ENCODE results near the gene OPRM1.
"Not testable (repeated sequence)": the region's sequence is repeated elsewhere in the genome, so short reads cannot be mapped to it uniquely, and the experiment has no call there.

The OPRM1 gene

DNA sequence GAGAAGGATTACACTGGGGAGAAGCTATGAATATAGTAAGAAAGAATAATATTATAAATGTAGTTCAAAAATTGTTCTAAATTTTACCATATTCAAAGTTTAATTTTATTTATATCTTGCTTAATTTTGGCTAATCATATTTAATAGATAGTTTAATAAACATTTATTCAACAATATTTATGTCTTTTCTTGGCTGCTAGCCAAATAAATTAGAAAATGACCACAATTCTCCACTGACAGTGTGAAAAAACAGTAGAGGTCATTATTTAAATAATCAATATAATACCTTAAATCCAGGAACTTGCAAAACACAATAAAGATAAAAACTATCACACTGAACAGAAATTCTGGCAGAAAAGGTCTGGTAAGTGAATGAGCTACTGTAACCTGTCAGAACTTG lies 171.6 kb downstream of the OPRM1 start:
- DNase-seq = no peak

DNA sequence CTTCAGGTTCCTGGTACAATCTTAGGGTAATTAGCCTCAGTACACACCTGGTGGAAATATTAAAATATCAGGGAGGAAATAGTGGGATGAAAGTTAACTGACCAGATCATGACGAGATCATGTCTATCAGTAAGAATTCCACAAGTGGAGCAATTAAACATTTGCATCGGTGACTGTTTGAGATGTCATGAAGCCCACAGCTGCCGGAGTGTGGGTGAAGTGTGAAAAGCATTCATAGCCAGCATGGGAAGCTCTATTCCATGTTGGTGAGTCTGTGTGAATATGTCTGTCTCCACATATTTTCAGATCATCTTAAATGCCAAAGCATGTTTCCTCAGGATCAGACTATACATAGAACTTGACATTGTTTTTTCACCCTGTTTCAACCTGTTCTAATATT lies 174.7 kb downstream of the OPRM1 start:
- DNase-seq = no peak

DNA sequence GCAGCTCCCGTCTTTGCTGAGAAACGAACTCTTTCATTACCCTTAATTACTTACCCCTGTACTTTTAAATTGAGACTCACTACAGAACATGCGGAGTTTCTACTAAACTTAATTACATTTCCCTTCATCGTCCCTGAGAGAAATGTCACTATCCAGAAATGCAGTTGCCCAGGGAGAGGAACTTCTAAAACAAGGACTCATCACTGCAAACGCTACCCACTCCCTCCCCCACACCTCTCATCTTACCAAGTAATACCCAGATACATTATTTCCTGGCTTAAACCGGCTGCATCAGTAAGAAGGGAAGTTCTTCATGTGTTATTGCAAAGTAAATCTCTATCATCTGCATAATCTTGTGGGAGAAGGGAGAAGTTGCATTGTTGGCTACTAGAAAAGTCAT lies 179.3 kb downstream of the OPRM1 start:
- DNase-seq = no peak

DNA sequence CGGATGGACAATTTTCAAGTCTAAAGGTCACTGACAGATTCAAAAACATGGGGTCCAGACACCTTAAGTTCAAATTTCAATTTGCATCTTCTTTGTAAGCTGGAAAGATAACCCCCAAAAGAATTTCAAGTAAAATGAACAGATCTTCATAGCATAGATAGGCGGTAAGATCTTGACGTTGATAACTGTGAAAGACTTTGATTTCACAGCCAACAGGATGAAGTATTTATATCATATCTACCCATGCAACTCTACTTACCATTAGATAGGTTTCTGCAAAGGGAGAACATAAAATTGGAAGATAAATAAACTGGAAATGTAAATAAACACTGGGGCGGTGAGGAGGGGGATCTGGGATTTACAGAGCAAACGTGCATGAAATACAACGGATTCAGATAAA lies 179.7 kb downstream of the OPRM1 start:
- DNase-seq = no peak

DNA sequence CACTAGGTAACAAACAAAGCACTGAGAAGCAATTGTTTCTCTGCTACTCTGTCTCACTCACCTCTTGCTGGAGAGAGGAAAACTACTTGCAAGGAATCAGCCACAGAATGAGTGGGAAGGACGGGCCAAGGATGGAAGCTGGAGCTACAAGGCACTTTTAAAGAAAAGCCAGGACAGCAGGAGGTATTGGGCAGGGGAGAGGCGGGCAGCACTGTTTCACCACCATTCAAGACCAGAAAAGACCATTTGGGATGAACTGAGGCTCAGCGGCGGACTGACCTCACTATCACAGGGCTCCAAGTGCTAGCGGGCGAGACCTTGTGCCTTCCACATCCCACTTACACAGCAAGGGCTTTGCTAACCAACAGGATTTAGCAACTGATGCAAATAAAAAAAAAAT lies 180.2 kb downstream of the OPRM1 start:
- no peak for DNase-seq

DNA sequence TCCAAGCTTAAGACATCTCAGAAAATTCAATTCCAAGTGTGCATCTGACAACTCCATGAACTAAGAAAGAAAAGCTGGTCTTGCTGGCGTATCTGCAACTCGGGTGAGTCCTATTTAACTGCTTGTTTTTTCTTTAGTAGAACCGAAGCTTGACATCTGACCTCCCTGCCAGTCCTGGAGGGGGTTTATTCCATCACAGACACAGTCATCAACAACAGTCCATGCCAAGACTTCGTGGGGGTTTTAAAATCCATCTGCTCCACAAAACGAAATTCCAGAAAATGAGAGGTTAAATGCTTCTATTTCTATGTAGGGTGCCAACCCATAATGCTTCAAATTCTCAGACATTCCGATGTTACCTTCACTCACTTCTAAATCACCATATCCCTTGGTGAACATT lies 183.7 kb downstream of the OPRM1 start:
- no peak for DNase-seq

DNA sequence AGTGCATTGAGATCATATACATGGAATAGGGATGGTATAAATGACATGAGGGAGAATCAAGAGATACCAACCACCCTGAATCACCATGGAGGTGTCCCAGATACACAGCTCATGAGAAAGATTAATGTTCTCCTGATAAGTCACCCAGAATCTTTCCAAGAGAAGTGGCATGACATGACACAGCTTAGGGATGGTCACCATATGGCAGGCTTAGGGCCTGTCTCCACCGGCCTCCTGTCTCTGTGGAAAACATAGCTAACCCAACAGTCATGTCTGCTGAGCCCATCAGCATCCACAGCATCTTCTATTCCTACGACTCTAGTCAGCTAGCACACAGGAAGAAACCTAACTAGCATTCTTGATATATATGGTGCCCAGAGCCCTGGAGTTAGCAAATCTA lies 184.3 kb downstream of the OPRM1 start:
- DNase-seq = no peak

DNA sequence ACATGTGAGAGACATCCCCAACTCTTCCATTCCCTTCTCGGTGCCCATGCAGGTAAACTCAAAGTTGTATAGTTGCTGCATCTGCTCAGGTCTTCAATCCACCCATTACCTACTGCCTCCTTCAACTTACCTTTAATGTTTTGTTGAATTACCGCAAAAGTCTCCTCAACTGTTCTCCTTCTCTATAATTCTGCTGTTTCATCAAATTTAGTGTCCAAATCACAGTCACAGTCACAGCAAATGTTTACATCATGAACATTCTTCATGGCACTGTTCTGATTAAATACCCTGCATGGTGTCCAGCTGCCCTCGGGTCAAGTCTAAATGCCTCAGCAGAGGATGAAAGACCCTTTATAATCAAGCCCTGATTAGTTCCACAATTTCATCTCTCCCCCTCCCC lies 187.4 kb downstream of the OPRM1 start:
- DNase-seq = no peak

DNA sequence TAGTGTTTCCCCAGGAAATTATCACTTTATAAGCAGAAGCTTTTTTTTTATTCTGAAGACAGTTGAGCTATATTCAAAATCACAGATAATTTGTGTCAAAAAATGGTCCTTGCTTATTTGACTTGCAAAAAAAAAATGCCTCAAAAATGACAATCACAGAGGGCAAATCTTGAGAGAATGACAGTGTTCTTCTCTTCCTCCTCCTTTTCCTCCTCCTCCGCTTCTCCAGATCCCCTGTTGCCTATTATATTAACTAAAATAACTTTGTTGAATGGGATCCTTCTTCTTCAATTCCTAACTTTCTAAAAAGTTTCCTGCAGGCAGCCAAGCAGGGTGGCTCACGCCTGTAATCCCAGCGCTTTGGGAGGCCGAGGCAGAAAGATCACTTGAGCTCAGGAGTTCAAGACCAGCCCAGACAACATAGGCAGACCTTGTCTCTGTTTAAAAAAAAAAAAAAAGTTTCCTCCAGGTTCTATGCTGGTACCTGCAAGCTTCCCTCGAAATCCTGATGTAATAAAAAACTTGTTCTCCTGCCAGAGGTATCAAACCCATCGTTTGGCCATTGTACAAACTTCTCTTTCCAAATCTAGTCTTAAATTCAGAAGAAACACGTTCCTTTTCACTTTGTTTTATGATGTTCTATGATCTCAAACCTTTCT lies 189.0 kb downstream of the OPRM1 start:
- DNase-seq = no peak

DNA sequence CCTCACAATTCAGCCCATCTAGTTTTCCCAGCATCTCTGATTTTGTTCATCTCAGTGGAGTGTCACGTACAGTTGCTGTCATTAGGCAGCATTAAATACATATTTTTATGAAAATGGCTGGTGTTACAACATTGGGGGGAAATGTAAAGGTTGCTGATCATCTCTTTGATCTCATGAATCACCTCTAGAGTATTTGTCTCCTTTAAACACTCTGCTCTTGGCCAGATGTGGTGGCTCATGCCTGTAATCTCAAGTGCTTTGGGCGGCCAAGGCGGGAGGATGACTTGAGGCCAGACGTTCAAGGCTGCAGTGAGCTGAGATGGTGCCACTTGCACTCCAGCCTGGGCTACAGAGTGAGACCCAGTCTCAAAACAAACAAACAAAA lies 189.5 kb downstream of the OPRM1 start:
- DNase-seq = no peak

DNA sequence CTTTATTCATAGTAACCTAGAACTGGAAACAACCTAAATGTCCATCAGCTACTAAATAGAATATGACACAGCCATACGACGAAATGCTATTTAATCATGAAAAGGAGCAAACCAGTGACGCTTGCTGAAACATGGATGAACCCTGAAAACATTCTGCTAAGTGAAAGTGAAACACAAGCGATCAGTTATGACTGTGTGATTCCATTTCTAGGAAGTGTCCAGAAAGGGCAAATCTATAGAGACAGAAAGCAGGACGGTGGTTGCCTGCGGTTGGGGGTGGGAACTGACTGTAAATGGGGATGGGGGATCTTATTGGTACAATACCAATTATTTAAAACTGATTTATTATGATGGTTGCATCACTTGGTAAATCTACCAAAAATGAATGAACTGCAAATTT lies 190.7 kb downstream of the OPRM1 start:
- DNase-seq = no peak

DNA sequence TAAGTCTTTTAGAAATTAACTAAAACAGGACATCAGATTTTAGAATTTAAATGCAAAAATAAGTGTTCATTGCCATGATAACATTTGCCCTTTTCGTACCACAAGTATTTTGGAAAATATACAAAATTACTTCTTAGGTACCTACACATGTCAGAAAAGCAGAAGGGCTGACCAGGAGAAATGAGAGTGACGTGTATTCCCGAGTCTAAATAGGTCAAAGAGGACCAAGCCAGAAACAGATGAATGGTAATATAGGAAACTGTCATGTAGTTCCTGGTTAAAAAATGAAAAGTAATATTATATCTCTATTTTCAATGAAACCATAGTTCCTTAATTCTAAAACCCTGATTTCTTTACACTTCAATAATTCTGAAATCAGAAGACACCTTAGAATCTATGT lies 191.4 kb downstream of the OPRM1 start:
- no peak for DNase-seq

DNA sequence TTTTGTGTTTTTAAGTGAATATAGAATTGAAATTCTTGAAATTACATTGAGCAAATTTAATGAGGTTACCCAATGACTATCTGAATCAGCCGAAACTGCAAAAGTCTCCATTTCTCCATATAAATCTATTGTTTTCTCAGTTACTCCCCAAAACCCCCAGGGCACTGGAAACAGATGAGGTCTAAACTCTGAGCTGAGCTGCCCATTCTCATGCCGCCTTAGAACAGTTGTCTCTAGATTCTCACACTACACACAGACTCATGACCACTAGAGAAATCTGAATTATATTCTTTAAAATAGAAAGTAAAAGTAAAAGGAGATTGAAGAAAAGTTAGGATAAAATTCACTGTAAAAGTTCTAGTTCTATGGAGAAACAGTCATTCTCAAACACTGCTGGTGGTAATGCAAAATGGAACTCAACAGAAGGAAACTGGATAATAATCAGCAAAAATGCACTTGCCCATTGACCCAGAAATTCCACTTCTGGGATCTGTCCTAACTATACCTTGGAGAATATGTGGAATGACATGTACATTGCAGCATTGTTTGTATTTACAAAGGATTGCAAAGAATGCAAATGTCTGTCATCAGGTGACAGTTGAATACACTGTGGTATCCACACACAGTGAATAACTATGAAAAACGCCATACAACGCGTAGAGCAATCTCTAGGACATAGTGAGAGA lies 192.0 kb downstream of the OPRM1 start:
- no peak for DNase-seq

DNA sequence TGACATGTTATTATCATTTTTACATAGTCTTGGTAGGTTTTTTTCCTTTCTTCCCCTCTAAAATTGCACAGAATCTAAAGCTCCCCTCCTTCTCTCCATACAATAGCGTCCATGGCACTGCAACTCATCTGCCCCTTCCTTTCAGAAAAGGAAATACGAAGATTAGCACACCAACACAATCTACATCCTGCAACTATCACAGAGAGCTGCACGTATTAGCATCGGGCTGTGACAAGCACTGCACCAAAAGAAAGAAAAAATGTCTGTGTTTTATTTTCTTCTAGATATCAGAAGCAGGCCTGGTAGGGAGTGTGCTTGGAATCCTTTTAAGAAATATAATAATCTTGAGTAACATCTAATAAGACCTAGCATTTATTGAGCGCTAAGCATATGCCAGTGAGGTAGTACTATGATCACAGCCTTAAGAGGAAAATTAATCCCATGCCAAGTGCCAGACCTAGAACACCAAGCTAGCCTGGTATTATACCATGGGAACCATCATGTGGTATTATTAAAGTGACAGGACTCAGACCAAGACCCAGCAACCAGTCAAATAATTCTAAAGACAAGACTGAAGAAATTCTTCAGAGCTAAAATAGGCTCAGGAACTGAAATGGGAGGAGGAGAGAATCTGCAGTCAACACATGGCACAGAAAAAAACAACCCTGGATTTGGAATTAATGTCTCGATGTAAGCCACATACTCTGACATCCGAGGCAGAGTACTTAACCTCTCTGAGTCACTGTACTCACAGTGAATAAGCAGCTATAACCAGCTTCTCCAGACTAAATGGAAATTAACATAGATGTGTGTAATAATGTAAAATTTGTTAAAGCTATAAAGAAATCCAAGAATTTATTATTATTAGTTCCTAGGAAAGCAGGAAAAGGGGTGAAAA lies 193.2 kb downstream of the OPRM1 start:
- no peak for DNase-seq

DNA sequence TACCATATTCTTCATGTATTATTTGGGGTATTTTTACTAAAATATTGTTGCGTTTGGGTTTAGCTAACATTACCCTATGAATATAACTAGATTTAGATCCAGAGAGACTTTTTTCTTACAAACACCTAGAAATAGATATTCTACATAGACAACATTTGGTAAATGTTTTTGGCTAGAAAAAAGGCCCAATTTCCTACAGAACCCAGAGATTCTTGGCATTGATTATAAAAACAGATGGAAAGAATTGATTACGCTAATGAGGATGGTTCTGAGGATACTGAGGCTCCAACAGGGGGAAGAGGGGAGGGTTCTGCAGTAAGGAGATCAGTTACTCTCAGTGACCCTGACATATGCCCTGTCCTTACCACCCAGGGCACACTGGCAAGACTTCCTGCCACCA lies 194.3 kb downstream of the OPRM1 start:
- DNase-seq = no peak

DNA sequence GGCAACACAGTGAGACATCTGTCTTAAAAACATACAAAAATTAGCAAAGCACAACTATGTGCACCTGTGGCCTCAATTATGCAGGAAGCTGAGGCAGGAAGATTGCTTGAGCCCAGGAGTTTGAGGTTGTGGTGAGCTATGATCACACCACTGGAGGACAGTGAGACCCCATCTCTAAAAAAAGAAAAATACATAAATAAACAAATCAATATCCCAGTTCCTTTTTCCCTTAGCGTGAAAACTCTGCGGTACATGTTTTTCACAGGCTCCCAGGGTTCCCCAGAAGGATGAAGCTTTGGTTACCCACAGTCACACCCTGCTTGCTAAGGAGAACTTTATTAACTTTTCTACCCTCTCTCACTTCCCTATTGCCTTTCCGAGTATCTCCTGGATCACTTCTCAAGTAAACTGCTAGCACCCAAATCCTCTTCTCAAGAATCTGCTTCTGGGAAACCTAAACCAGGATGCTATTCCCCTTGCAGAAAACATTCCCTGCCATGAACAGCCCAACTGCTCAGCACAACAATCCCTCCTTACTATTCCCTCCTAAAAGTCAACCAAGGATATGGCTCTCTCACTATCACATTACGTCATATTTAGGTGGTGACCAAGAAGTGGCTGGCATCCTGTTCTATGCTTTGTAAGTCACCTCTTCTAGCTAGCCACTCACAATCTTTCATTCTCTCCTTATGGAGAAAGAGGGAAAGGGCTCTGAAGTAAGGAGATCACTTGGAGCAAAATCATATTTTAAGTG lies 195.2 kb downstream of the OPRM1 start:
- no peak for DNase-seq

DNA sequence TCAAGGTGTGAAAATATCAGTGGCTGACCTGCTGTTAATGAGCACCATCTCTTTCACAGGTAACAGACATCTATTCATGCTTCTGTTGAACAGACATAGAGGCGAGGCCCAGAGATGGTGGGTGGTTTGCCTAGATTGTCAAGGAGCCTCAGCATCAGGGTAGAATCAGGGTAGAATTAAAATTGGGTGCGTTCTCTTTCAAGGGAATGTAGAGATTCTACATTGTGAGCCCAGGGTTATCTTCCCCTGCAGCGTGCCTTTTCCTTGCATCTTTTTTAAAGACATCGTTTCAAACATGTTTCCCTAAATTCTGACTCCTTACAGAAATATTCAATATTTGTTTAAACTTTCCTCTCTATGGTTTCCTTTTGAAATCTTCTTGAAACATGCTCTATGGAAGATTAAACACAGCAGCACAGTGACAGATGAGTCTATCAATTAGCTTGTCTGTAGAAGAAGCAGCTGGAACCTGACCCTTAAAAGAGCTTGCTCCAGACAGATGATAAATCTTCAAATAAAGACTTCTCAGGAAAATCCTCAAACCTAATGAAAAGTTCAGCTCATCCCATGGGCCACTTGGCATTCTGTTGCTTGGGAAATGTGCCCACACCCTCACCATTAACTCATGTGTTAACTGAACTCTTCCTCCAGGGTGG lies 197.7 kb downstream of the OPRM1 start:
- no peak for DNase-seq

DNA sequence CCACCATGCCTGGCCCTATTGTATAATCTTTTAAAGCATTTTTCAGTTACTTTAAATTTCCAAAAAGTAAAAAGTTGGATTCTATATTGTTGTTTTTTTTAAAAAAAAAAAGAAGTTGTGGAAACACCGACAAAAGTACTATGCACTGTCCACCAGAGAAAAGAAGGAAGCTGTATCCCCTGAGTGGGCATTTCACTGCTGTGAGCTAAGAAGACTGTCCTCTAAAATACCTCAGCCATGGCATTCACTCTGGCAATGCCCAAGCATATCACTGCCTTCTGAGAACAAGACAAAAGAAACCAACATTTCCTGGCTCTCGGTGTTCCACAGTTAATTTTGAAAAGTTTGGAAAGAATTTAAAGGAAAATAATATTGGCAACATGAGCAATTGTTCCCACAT lies 199.8 kb downstream of the OPRM1 start:
- DNase-seq = no peak

DNA sequence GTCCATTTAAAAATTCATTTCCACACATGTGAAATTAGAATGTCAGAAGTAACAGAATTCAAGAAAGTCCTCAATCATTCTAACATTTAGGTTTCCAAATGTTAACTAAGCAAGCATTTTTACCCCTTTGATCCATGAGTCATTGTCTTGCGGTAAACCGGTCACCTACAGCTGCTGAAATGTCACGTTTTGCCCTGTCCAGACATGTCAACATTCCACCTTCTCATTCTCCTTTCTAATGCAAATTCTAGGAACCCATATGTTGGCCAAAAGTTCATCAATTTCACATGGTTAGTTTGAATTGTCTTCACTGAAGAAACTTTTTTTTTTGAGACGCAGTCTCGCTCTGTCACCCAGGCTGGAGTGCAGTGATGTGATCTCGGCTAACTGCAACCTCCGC lies 200.4 kb downstream of the OPRM1 start:
- no peak for DNase-seq

DNA sequence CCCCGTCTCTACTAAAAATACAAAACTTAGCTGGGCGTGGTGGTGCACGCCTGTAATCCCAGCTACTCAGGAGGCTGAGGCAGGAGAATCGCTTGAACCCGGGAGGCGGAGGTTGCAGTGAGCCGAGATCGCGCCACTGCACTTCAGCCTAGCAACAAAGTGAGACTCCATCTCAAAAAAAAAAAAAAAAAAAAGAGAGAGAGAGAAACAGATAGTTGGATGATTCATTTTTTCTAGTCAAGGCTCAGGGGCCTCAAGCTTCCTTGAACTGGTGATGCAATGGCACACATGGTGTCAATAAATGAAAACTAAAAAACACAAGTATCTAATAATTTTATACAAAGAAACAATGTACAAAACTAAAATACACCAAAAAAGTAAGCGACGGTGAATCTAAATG lies 202.0 kb downstream of the OPRM1 start:
- not testable (repeated sequence) for DNase-seq

DNA sequence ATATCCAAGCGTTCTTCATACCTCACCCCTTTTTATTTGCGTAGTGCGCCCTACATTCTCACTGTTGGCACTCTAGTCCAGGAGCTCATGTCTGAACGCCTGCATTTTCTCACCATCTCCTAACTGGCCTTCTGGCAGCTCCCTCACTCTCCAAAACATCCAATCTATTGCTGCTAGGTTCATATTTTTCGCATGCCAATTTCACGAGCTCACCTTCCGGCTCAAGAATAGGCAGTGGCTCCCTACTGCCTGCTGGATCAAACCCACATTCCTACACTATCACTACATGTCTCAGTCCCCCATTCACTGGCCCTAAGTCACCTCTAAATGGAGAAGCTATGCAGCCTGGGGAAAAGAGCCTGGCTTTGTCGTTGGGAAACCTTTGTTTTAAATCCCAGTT lies 202.5 kb downstream of the OPRM1 start:
- no peak for DNase-seq

DNA sequence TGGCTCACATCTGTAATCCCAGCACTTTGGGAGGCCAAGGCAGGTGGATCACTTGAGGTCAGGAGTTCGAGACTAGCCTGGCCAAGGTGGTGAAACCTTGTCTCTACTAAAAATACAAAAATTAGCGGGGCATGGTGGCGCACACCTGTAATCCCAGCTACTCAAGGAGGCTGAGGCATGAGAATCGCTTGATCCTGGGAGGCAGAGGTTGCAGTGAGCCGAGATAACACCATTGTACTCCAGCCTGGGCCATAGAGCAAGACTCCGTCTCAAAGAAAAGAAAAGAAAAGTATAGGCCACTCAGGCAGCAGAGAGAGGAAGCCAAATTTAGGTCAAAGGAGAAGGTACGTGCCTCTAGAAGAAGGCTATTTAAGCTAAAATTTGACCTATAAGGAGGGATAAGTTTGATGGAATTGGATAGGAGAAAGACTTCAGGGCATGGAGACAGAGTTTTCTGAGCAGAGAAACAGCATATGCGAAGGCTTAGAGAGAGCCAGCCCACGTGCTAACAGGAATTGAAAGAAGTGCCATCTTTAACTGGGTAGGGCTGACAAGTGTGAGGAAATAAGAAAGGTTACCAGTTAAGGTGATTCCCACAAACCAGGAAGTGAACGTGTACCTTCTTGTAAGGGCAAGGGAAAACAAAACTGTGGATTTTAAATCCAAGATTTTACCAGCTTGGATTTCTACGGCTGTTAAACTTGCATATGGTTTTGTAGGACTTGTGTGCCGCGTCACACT lies 203.7 kb downstream of the OPRM1 start:
- DNase-seq = no peak
